Sigmoid colon (tissue), 7 donors: ENCODE data around the gene EPHB1. TPM values are rescaled to one million over a fixed set of nuclear protein-coding genes. Genes with fewer than 3 reads are reported as not detected.

Experiments used
- DNase-seq: peaks from one replicate; pipeline ENCODE4 v3.0.0-alpha.2; 2019
- H3K27ac ChIP-seq, 4 donors: fragments of 200-600 bp; sonication (generic); one replicate each; pipeline ENCODE4 v1.5.1; 2016 to 2019; ENCODE audit warnings: mild to moderate bottlenecking in 1 of 4
- H3K27me3 ChIP-seq, 3 donors: fragments of 200-600 bp; sonication (generic); one replicate each; pipeline ENCODE4 v1.5.1; 2019; ENCODE audit warnings: mild to moderate bottlenecking in 1 of 3
- H3K36me3 ChIP-seq, 4 donors: fragments of 200-600 bp; sonication (generic); one replicate each; pipeline ENCODE4 v1.5.1; 2016 to 2019
- H3K4me1 ChIP-seq, 4 donors: fragments of 200-600 bp; sonication (generic); one replicate each; pipeline ENCODE4 v1.5.1; 2017 to 2019
- H3K4me3 ChIP-seq, 4 donors: fragments of 200-600 bp; sonication (generic); one replicate each; pipeline ENCODE4 v1.5.1; 2017 to 2019; ENCODE audit warnings: mild to moderate bottlenecking in 2 of 4, moderate library complexity in 1 of 4
- H3K9me3 ChIP-seq, 4 donors: fragments of 200-600 bp in 3 of 4; sonication (generic) in 3 of 4; one replicate each; pipeline versions ENCODE4 v1.5.1 to v1.6.1; 2013 to 2019
- EP300 ChIP-seq, 4 donors: sonication (generic); formaldehyde crosslinking; IDR thresholded peaks; one replicate each; pipeline ENCODE4 v1.6.1; 2017; ENCODE audit warnings: antibody characterized with exemption in 4 of 4
- POLR2A ChIP-seq, 2 donors: fragments of 450-650 bp; IDR thresholded peaks; one replicate each; pipeline ENCODE4 v1.6.1; 2016; ENCODE audit warnings: antibody characterized with exemption in 2 of 2, mild to moderate bottlenecking in 2 of 2, moderate library complexity in 2 of 2
- POLR2AphosphoS5 ChIP-seq, 4 donors: sonication (generic); formaldehyde crosslinking; IDR thresholded peaks; one replicate each; pipeline ENCODE4 v1.6.1; 2017; ENCODE audit warnings: antibody characterized with exemption in 4 of 4
- WGBS, 2 donors: extraction: QIAGEN DNeasy Blood & Tissue Kit; methylation state at CpG; one replicate each; pipeline ENCODE4 v1.1.7; 2013; 5-methylcytosine and 5-hydroxymethylcytosine counted together
- intact Hi-C: fragments of 100-400 bp; cut with DNase I; formaldehyde crosslinking; loops from one replicate; pipeline ENCODE4 v1.15.1; 2023
- polyA plus RNA-seq, 3 donors: library from polyadenylated mRNA; stranded (reverse); fragments of 200-250 nt; gene quantifications; one replicate each; pipeline ENCODE4 v1.2.3, GENCODE V29; 2013
- total RNA-seq, 4 donors: library from RNA; depleted of rRNA; stranded (reverse); fragments of >200 nt; gene quantifications; one replicate each; pipeline ENCODE4 v1.1.0, GENCODE V29; 2016
- TF ChIP-seq, protein P1 (sequence below), 4 experiments: fragments of 450-650 bp in 3 of 4; fragments of 200-600 bp in 1 of 4; IDR thresholded peaks; one replicate each; pipeline ENCODE4 v1.5.1; 2016 to 2019; ENCODE audit warnings: antibody characterized with exemption in 4 of 4, mild to moderate bottlenecking in 3 of 4, moderate library complexity in 2 of 4
- donor health status: healthy with polysubstance abuse.
- donor health status: Bipolar disorder and iron deficiency.
- donor health status: healthy.

The EPHB1 gene
- total and polyA plus RNA-seq, 7 donors = 0.29 to 17.3 (median 3.6) TPM; not detected in 2

DNA sequence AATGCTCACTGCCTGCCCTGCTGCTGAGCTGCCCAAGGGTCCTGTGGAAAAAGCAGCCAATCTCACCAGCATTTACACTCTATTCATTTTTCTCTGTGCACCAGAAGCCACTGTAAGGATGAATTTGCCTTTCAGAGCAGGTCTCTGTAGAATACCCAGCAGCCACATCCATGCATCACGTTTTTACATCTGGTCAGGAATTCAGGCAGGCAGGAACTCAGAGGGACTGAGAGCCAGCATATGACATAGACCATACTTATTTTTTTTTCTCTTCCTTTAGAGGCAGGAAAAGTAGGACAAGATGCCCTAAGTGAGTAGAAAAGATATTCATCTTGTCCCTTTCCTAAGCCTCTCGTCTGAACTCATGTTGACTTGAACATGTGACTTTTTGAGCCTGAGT is 292.7 kb downstream of the EPHB1 start:
- no peak for TF ChIP-seq POLR2AphosphoS5 (IDR thresholded peaks at IDR 0.05)
- no peak for TF ChIP-seq EP300 (IDR thresholded peaks at IDR 0.05)
- no peak for TF ChIP-seq POLR2A (IDR thresholded peaks at IDR 0.05)
- TF ChIP-seq, protein P1, sequence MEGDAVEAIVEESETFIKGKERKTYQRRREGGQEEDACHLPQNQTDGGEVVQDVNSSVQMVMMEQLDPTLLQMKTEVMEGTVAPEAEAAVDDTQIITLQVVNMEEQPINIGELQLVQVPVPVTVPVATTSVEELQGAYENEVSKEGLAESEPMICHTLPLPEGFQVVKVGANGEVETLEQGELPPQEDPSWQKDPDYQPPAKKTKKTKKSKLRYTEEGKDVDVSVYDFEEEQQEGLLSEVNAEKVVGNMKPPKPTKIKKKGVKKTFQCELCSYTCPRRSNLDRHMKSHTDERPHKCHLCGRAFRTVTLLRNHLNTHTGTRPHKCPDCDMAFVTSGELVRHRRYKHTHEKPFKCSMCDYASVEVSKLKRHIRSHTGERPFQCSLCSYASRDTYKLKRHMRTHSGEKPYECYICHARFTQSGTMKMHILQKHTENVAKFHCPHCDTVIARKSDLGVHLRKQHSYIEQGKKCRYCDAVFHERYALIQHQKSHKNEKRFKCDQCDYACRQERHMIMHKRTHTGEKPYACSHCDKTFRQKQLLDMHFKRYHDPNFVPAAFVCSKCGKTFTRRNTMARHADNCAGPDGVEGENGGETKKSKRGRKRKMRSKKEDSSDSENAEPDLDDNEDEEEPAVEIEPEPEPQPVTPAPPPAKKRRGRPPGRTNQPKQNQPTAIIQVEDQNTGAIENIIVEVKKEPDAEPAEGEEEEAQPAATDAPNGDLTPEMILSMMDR (IDR thresholded peaks at IDR 0.05) = no peak

DNA sequence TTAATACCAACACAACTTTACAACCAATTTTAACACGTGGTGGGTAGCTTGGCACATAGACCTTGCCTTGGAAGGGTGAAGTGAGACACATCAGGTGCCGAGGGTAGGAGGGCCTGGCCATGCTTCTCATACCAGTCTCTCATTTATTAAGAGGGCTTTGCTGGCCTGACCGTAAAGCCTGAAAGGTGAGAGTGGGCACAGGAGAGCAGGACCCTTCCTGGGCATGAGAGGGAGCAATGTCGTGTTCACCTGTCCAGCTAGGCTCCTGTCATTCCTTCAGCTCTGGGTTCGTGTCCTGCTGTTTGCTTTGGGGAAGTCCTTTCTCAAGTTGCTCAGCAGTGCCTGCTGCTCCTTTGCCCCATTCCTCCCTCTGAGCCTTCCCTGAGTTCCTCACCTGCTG is 294.4 kb downstream of the EPHB1 start:
- TF ChIP-seq POLR2A (IDR thresholded peaks at IDR 0.05) (no peak), POLR2AphosphoS5 (IDR thresholded peaks at IDR 0.05) (no peak), EP300 (IDR thresholded peaks at IDR 0.05) (no peak)
- TF ChIP-seq, protein P1 (IDR thresholded peaks at IDR 0.05) = no peak
- H3K36me3 ChIP-seq = no peaks in the 10 kb centered on the region
- H3K4me3 ChIP-seq = no peak overlapping the region
- intact Hi-C loops = no loop called here
- H3K9me3 ChIP-seq = no peaks in the 10 kb centered on the region
- H3K27me3 ChIP-seq = no peaks in the 10 kb centered on the region
- no peak overlapping the region for H3K27ac ChIP-seq
- 66 to 75% methylated on average over 5 of the region's 5 CpGs for WGBS, 2 donors
- DNase-seq = no peak
- no peaks in the 10 kb centered on the region for H3K4me1 ChIP-seq

More for the DNA sequence above, 292.7 kb downstream of the EPHB1 start:
- DNase-seq = no peak
- no peaks in the 10 kb centered on the region for H3K36me3 ChIP-seq
- WGBS, 2 donors = 45 to 50% methylated on average over 2 of the region's 2 CpGs
- no peaks in the 10 kb centered on the region for H3K9me3 ChIP-seq
- no peaks in the 10 kb centered on the region for H3K4me1 ChIP-seq
- H3K4me3 ChIP-seq = no peak overlapping the region
- intact Hi-C loops = no loop called here
- no peak overlapping the region for H3K27ac ChIP-seq
- H3K27me3 ChIP-seq = no peaks in the 10 kb centered on the region

DNA sequence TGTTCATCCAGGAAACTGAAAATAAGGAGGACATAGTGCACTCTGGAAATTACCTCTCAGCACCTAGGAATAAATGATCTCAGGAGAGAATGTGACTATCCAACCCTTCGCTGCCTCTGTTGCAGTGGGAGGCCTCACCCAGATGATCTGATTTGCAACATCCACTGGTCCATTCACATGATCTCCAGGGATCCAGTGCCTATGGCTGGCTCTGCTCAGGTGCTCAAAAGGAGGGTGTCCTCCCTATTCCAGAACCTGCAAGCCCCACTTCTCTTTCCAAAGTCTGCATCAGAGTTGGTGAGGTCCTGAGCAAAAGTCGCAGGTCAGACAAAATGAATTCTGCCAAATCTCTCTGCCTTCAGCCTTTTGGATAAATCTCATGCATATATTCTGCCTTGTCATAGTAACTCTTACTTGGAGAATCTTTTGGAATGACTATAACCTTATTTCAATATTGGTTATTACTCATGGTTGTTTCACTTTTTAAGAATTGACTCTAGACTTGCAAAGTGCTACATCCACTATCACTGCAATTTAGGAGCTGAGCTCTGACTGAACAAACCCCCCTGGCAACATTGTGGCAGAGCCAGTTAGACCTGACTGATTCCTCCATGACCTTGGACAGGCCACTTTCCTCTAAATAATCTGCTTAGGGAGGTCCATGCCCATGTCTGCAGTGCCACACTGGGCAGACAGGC is 295.1 kb downstream of the EPHB1 start:
- H3K27ac ChIP-seq = no peak overlapping the region
- 79 to 86% methylated on average over 2 of the region's 2 CpGs for WGBS, 2 donors
- intact Hi-C loops = no loop called here
- H3K4me3 ChIP-seq = no peak overlapping the region
- H3K9me3 ChIP-seq = no peaks in the 10 kb centered on the region
- no peak for DNase-seq
- TF ChIP-seq, protein P1 (IDR thresholded peaks at IDR 0.05) = no peak
- TF ChIP-seq EP300 (IDR thresholded peaks at IDR 0.05) (no peak), POLR2AphosphoS5 (IDR thresholded peaks at IDR 0.05) (no peak), POLR2A (IDR thresholded peaks at IDR 0.05) (no peak)
- H3K27me3 ChIP-seq = no peaks in the 10 kb centered on the region
- H3K36me3 ChIP-seq = no peaks in the 10 kb centered on the region
- no peaks in the 10 kb centered on the region for H3K4me1 ChIP-seq

DNA sequence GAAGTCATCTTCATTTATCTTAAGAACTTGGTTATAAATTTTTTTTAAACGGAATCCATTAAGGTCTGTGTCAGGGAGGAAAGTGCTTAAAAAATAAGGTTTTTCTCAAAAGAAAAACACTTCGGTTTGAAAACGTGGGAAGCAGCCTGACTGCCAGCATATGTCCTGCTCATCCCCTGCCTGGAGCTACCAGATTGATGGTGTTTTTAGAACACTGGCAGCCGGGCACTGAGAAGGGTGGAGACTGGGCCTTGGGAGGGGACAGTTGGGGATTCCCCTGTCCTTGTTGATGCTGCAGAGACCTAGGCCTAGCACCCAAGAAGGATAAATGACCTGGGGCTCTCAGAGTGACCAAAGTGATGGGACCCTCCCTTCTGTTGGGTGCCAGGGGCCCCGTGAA is 296.9 kb downstream of the EPHB1 start:
- H3K4me1 ChIP-seq = no peaks in the 10 kb centered on the region
- no peaks in the 10 kb centered on the region for H3K9me3 ChIP-seq
- no peak for TF ChIP-seq POLR2AphosphoS5 (IDR thresholded peaks at IDR 0.05)
- TF ChIP-seq POLR2A (IDR thresholded peaks at IDR 0.05) = no peak
- no peak for TF ChIP-seq EP300 (IDR thresholded peaks at IDR 0.05)
- TF ChIP-seq, protein P1 (IDR thresholded peaks at IDR 0.05) = no peak
- 70 to 78% methylated on average over 5 of the region's 5 CpGs for WGBS, 2 donors
- no peak overlapping the region for H3K27ac ChIP-seq
- no peaks in the 10 kb centered on the region for H3K27me3 ChIP-seq
- H3K4me3 ChIP-seq = no peak overlapping the region
- intact Hi-C loops = no loop called here
- no peak for DNase-seq
- H3K36me3 ChIP-seq = no peaks in the 10 kb centered on the region

DNA sequence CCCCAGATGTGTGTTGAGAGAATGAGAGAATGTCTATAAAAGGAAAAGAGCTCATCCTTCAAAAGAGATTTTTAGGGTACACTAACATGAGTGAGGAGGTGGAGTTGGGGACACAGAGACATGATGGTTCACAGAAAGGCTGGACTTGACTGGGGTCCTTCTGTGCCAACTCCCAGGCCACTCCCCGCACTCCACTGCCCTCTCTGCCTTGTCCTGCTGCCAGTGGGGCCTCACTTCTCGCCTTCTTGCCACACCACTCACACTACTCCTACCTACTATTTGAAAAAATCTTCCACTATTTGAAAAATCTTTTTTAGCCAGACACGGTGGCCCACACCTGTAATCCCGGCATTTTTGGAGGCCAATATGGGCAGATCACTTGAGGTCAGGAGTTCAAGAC is 298.1 kb downstream of the EPHB1 start:
- no peak for DNase-seq
- H3K27ac ChIP-seq = no peak overlapping the region
- 88 to 91% methylated on average over 4 of the region's 4 CpGs for WGBS, 2 donors
- H3K4me3 ChIP-seq = no peak overlapping the region
- H3K36me3 ChIP-seq = no peaks in the 10 kb centered on the region
- H3K9me3 ChIP-seq = no peaks in the 10 kb centered on the region
- no peaks in the 10 kb centered on the region for H3K4me1 ChIP-seq
- no peaks in the 10 kb centered on the region for H3K27me3 ChIP-seq
- intact Hi-C loops = no loop called here
- TF ChIP-seq POLR2A (IDR thresholded peaks at IDR 0.05) (no peak), EP300 (IDR thresholded peaks at IDR 0.05) (no peak), POLR2AphosphoS5 (IDR thresholded peaks at IDR 0.05) (no peak)
- TF ChIP-seq, protein P1 (IDR thresholded peaks at IDR 0.05) = no peak
